Activated CD8-positive, alpha-beta T cell treated with anti-CD3 and anti-CD28 coated beads, Interleukin-2, amount 10 ng/mL, durations not matched to agents 7 days and 5 days (primary cell): ENCODE results near the gene POLD2. TPM values are rescaled to one million over a fixed set of nuclear protein-coding genes. Genes with fewer than 3 reads are reported as not detected.

Experiments used
- microRNA-seq: library from miRNA; unstranded; fragments of <30 nt; microRNA quantifications from one replicate; pipeline ENCODE4 v1.2.0, GENCODE V29; 2022
- total RNA-seq, 2 experiments: library from RNA; stranded (reverse); gene quantifications; one replicate each; pipeline ENCODE4 v1.2.3, GENCODE V29; 2021

Gene POLD2
- total RNA-seq, 2 experiments from 2014 or later: 134 to 135 TPM

Small RNAs within 50 kb of the gene (microRNA-seq; reads per million reads assigned to microRNA genes)
- gene MIR6838: not detected

Other genes starting within 250 kb of the POLD2 start
- gene URGCP, start 217.0 kb downstream of the POLD2 start, total RNA-seq: 10 to 100 TPM; 24.1 to 24.7 TPM
- gene UBE2D4, start 197.1 kb downstream of the POLD2 start, total RNA-seq: 1 to 10 TPM; 6.3 to 6.8 TPM
- not detected for gene SPDYE1, start 125.7 kb downstream of the POLD2 start, total RNA-seq
- gene DBNL, start 78.8 kb downstream of the POLD2 start, total RNA-seq: 100 to 1,000 TPM; 165 to 166 TPM
- under 1 TPM; 0.34 to 0.68 TPM for gene PGAM2, start 58.0 kb downstream of the POLD2 start, total RNA-seq
- 10 to 100 TPM; 37.3 to 37.9 TPM for gene POLM, start 41.0 kb downstream of the POLD2 start, total RNA-seq
- 10 to 100 TPM; 13.0 to 15.7 TPM for gene AEBP1, start 19.2 kb downstream of the POLD2 start, total RNA-seq
- not detected for gene MYL7, start 17.8 kb upstream of the POLD2 start, total RNA-seq
- not detected for gene GCK, start 65.9 kb upstream of the POLD2 start, total RNA-seq
- gene YKT6, start 77.4 kb upstream of the POLD2 start, total RNA-seq: 10 to 100 TPM; 64.5 to 70.2 TPM
- gene CAMK2B, start 202.0 kb upstream of the POLD2 start, total RNA-seq: not detected